HEK293 (cell line): ENCODE results near the gene AKT2.

ENCODE experiments used
- ATF2 ChIP-seq: fragments of 450-650 bp; formaldehyde crosslinking; IDR thresholded peaks from 2 replicates; pipeline ENCODE4 v1.5.1; 2016; ENCODE audit warnings: missing biosample characterization, missing genetic modification characterization, low read depth
- KLF8 ChIP-seq: fragments of 450-650 bp; formaldehyde crosslinking; IDR thresholded peaks from 2 replicates; pipeline ENCODE4 v1.5.1; 2016; ENCODE audit warnings: missing biosample characterization, missing genetic modification characterization
- PRDM4 ChIP-seq: fragments of 450-650 bp; formaldehyde crosslinking; IDR thresholded peaks from 2 replicates; pipeline ENCODE4 v1.5.1; 2017; ENCODE audit warnings: missing biosample characterization, missing genetic modification characterization
- SCRT1 ChIP-seq: fragments of 450-650 bp; formaldehyde crosslinking; IDR thresholded peaks from 2 replicates; pipeline ENCODE4 v1.5.1; 2016; ENCODE audit warnings: missing biosample characterization, missing genetic modification characterization, borderline replicate concordance
- SETDB1 ChIP-seq: IDR thresholded peaks from one replicate; pipeline ENCODE4 v1.6.1; 2017; ENCODE audit warnings: mild to moderate bottlenecking, low read length, moderate library complexity, mixed read lengths; ENCODE audit not compliant: insufficient read length
- YY2 ChIP-seq: fragments of 450-650 bp; formaldehyde crosslinking; IDR thresholded peaks from 2 replicates; pipeline ENCODE4 v1.5.1; 2016; ENCODE audit warnings: missing biosample characterization, missing genetic modification characterization
- ZBTB1 ChIP-seq: fragments of 450-650 bp; formaldehyde crosslinking; IDR thresholded peaks from 2 replicates; pipeline ENCODE4 v1.5.1; 2016; ENCODE audit warnings: missing biosample characterization, missing genetic modification characterization
- ZBTB17 ChIP-seq: fragments of 450-650 bp; formaldehyde crosslinking; IDR thresholded peaks from 2 replicates; pipeline ENCODE4 v1.5.1; 2016; ENCODE audit warnings: missing biosample characterization, missing genetic modification characterization
- ZBTB44 ChIP-seq: fragments of 450-650 bp; IDR thresholded peaks from 2 replicates; pipeline ENCODE4 v1.5.1; 2018; ENCODE audit warnings: missing biosample characterization, mild to moderate bottlenecking, missing genetic modification characterization
- ZFP37 ChIP-seq: fragments of 450-650 bp; formaldehyde crosslinking; IDR thresholded peaks from 2 replicates; pipeline ENCODE4 v1.5.1; 2016; ENCODE audit warnings: missing biosample characterization, missing genetic modification characterization
- ZFP69B ChIP-seq: fragments of 450-650 bp; formaldehyde crosslinking; IDR thresholded peaks from 2 replicates; pipeline ENCODE4 v1.5.1; 2016; ENCODE audit warnings: missing biosample characterization, missing genetic modification characterization
- ZNF146 ChIP-seq: fragments of 450-650 bp; formaldehyde crosslinking; IDR thresholded peaks from 2 replicates; pipeline ENCODE4 v1.5.1; 2016; ENCODE audit warnings: missing biosample characterization, missing genetic modification characterization
- ZNF169 ChIP-seq: fragments of 450-650 bp; formaldehyde crosslinking; IDR thresholded peaks from 2 replicates; pipeline ENCODE4 v1.5.1; 2016; ENCODE audit warnings: missing biosample characterization, missing genetic modification characterization
- ZNF18 ChIP-seq: fragments of 450-650 bp; formaldehyde crosslinking; IDR thresholded peaks from 2 replicates; pipeline ENCODE4 v1.5.1; 2016; ENCODE audit warnings: missing biosample characterization, missing genetic modification characterization
- ZNF211 ChIP-seq: fragments of 450-650 bp; formaldehyde crosslinking; IDR thresholded peaks from 2 replicates; pipeline ENCODE4 v1.5.1; 2016; ENCODE audit warnings: low read depth, missing biosample characterization, missing genetic modification characterization
- ZNF26 ChIP-seq: fragments of 450-650 bp; formaldehyde crosslinking; IDR thresholded peaks from 2 replicates; pipeline ENCODE4 v1.5.1; 2016; ENCODE audit warnings: missing biosample characterization, missing genetic modification characterization
- ZNF280C ChIP-seq: fragments of 450-650 bp; formaldehyde crosslinking; IDR thresholded peaks from 2 replicates; pipeline ENCODE4 v1.5.1; 2016; ENCODE audit warnings: missing biosample characterization, missing genetic modification characterization
- ZNF426 ChIP-seq: fragments of 450-650 bp; formaldehyde crosslinking; IDR thresholded peaks from 2 replicates; pipeline ENCODE4 v1.5.1; 2017; ENCODE audit warnings: missing biosample characterization, missing genetic modification characterization, mild to moderate bottlenecking, inconsistent platforms, moderate library complexity
- ZNF513 ChIP-seq: fragments of 450-650 bp; IDR thresholded peaks from 2 replicates; pipeline ENCODE4 v1.5.1; 2018; ENCODE audit warnings: missing biosample characterization, missing genetic modification characterization
- ZNF555 ChIP-seq: fragments of 450-650 bp; formaldehyde crosslinking; conservative IDR thresholded peaks from 2 replicates; pipeline ENCODE4 v1.5.1; 2017; ENCODE audit warnings: missing biosample characterization, mild to moderate bottlenecking, missing genetic modification characterization, inconsistent platforms
- ZNF580 ChIP-seq: fragments of 450-650 bp; formaldehyde crosslinking; IDR thresholded peaks from 2 replicates; pipeline ENCODE4 v1.5.1; 2016; ENCODE audit warnings: missing biosample characterization, missing genetic modification characterization
- ZNF596 ChIP-seq: fragments of 450-650 bp; IDR thresholded peaks from 2 replicates; pipeline ENCODE4 v1.5.0; 2018; ENCODE audit warnings: missing biosample characterization, mild to moderate bottlenecking, missing genetic modification characterization, moderate library complexity
- ZNF692 ChIP-seq: fragments of 450-650 bp; formaldehyde crosslinking; IDR thresholded peaks from 2 replicates; pipeline ENCODE4 v1.5.1; 2016; ENCODE audit warnings: missing biosample characterization, missing genetic modification characterization

Gene AKT2

GRCh38 chr19:40216777-40217026 is 68.4 kb downstream of the AKT2 start (continued):
- TF ChIP-seq ZBTB44 (tag by site-specific recombination): no peak
- TF ChIP-seq YY2 (tag by site-specific recombination): peak; percentile 78
- no peak for TF ChIP-seq SETDB1
- TF ChIP-seq ZNF169 (tag by site-specific recombination): peak; percentile 38; the same call in 1 of the 2 replicates
- TF ChIP-seq PRDM4: no peak
- no peak for TF ChIP-seq ZNF426
- TF ChIP-seq ZFP69B (tag by site-specific recombination): no peak
- 0 out of 2 replicates have a peak, but pooled peaks have one; percentile 5 for TF ChIP-seq ZNF211 (tag by site-specific recombination)
- no peak for TF ChIP-seq ZFP37 (tag by site-specific recombination)
- no peak for TF ChIP-seq ZBTB1
- 0 out of 2 replicates have a peak, but pooled peaks have one; percentile 4 for TF ChIP-seq SCRT1 (tag by site-specific recombination)
- no peak; the same call in 1 of the 2 replicates for TF ChIP-seq ZBTB17 (tag by site-specific recombination)
- TF ChIP-seq ZNF26 (tag by site-specific recombination): peak; percentile 7; the same call in 1 of the 2 replicates
- no peak for TF ChIP-seq ZNF513
- TF ChIP-seq ZNF280C: no peak
- TF ChIP-seq ZNF692: no peak
- TF ChIP-seq ZNF18 (tag by site-specific recombination): no peak
- TF ChIP-seq ZNF596 (tag by site-specific recombination): no peak
- no peak for TF ChIP-seq ZNF146
- TF ChIP-seq KLF8 (tag by site-specific recombination): peak; percentile 90
- TF ChIP-seq ZNF580 (tag by site-specific recombination): no peak
- TF ChIP-seq ZNF555: no peak
- TF ChIP-seq ATF2 (tag by site-specific recombination): no peak
